Neural cell (in vitro differentiated cells): ENCODE measurements around the gene GINS3.

Experiments
- CTCF ChIP-seq: fragments of 450-650 bp; IDR thresholded peaks from 2 replicates; pipeline ENCODE4 v1.5.1; 2014; ENCODE audit warnings: antibody characterized with exemption, mild to moderate bottlenecking, moderate library complexity; ENCODE audit not compliant: poor library complexity, severe bottlenecking
- EP300 ChIP-seq: fragments of 450-650 bp; conservative IDR thresholded peaks from 2 replicates; pipeline ENCODE4 v1.6.1; 2014; ENCODE audit warnings: antibody characterized with exemption, mild to moderate bottlenecking, moderate library complexity; ENCODE audit not compliant: poor library complexity, severe bottlenecking
- EZH2 ChIP-seq: fragments of 200-600, 300-800 bp; shearing (Covaris generic), sonication (generic); IDR thresholded peaks from 2 replicates; pipeline ENCODE4 v1.6.1; 2014; ENCODE audit warnings: antibody characterized with exemption, low read length, borderline replicate concordance, mild to moderate bottlenecking; ENCODE audit not compliant: insufficient read depth, poor library complexity, severe bottlenecking
- POLR2AphosphoS5 ChIP-seq: IDR thresholded peaks from 2 replicates; pipeline ENCODE4 v1.6.1; 2012
- RAD21 ChIP-seq: fragments of 450-650 bp; conservative IDR thresholded peaks from 2 replicates; pipeline ENCODE4 v1.6.1; 2014; ENCODE audit warnings: antibody characterized with exemption, mild to moderate bottlenecking, moderate library complexity
- REST ChIP-seq: IDR thresholded peaks from 2 replicates; pipeline ENCODE4 v1.6.1; 2012; ENCODE audit warnings: borderline replicate concordance
- SMC3 ChIP-seq: fragments of 450-650 bp; conservative IDR thresholded peaks from 2 replicates; pipeline ENCODE4 v1.6.1; 2014; ENCODE audit warnings: antibody characterized with exemption, mild to moderate bottlenecking, moderate library complexity; ENCODE audit not compliant: poor library complexity
- TAF1 ChIP-seq: IDR thresholded peaks from 2 replicates; pipeline ENCODE4 v1.6.1; 2012; ENCODE audit warnings: low read depth

DNA sequence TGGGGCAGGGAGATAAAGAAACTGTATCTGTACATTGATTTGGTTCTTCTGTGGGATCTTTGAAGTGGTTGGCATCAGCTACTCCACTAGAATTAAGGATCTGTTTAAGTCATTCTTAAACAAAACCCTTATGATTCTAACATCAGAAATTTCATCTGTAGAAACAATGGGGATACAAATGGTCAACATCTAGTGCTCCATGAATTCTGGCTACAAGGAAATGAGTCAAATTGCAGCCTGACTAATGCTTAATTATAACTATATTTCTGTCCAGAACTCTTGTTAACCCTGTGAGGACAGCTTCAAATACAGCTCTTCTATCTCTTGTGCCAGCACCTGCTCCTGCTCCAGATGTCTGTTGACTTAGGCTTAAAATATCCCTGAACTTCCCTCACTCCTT lies 13.9 kb upstream of the GINS3 start:
- TF ChIP-seq REST (no peak), EP300 (no peak), CTCF (no peak), POLR2AphosphoS5 (no peak), TAF1 (no peak), RAD21 (no peak), EZH2 (no peak), SMC3 (no peak)
